Femur (tissue), 1 donor: Measurements from ENCODE around the gene NCKAP5.

ENCODE experiments used
- DNase-seq: peaks from one replicate; pipeline ENCODE4 v3.0.0-alpha.2; 2017

The NCKAP5 gene

GRCh38 chr2:133193544-133194361, 374.5 kb downstream of the NCKAP5 start:
- DNase-seq: no peak

- DNase-seq: no peak
Observed at GRCh38 chr2:133192028-133192427, 376.2 kb downstream of the NCKAP5 start.

- no peak for DNase-seq
Observed at GRCh38 chr2:133177196-133177595, 391.1 kb downstream of the NCKAP5 start.

- no peak for DNase-seq
Observed at GRCh38 chr2:133175926-133176325, 392.3 kb downstream of the NCKAP5 start.

GRCh38 chr2:133173224-133173623, 395.0 kb downstream of the NCKAP5 start:
- no peak for DNase-seq

- DNase-seq: no peak
Observed at GRCh38 chr2:133171393-133172004, 396.8 kb downstream of the NCKAP5 start.

GRCh38 chr2:133169274-133169912, 398.9 kb downstream of the NCKAP5 start:
- DNase-seq: no peak

- no peak for DNase-seq
Observed at GRCh38 chr2:133167990-133168389, 400.3 kb downstream of the NCKAP5 start.

GRCh38 chr2:133167223-133167622, 401.0 kb downstream of the NCKAP5 start:
- no peak for DNase-seq

GRCh38 chr2:133166031-133166430, 402.2 kb downstream of the NCKAP5 start:
- no peak for DNase-seq

GRCh38 chr2:133163111-133163510, 405.2 kb downstream of the NCKAP5 start:
- DNase-seq: peak; percentile 54

- DNase-seq: no peak
Observed at GRCh38 chr2:133158442-133158841, 409.8 kb downstream of the NCKAP5 start.

- no peak for DNase-seq
Observed at GRCh38 chr2:133158024-133158423, 410.2 kb downstream of the NCKAP5 start.

GRCh38 chr2:133157141-133157540, 411.1 kb downstream of the NCKAP5 start:
- DNase-seq: no peak

GRCh38 chr2:133152801-133153200, 415.5 kb downstream of the NCKAP5 start:
- DNase-seq: no peak

GRCh38 chr2:133148187-133148586, 420.1 kb downstream of the NCKAP5 start:
- DNase-seq: no peak

- DNase-seq: no peak
Observed at GRCh38 chr2:133146893-133147292, 421.4 kb downstream of the NCKAP5 start.

- DNase-seq: no peak
Observed at GRCh38 chr2:133143645-133144044, 424.6 kb downstream of the NCKAP5 start.

GRCh38 chr2:133142087-133142486, 426.2 kb downstream of the NCKAP5 start:
- no peak for DNase-seq

- DNase-seq: no peak
Observed at GRCh38 chr2:133140620-133141019, 427.6 kb downstream of the NCKAP5 start.

GRCh38 chr2:133139847-133140533, 428.3 kb downstream of the NCKAP5 start:
- no peak for DNase-seq

- DNase-seq: no peak
Observed at GRCh38 chr2:133138693-133139092, 429.6 kb downstream of the NCKAP5 start.

- DNase-seq: no peak
Observed at GRCh38 chr2:133135035-133135654, 433.1 kb downstream of the NCKAP5 start.
